Right lobe of liver (tissue), 4 donors: ENCODE results near the gene TGFBR2.

Experiments used
- CTCF ChIP-seq, 4 donors: fragments of 200-600 bp in 3 of 4; fragments of 450-650 bp in 1 of 4; IDR thresholded peaks; one replicate each; pipeline versions ENCODE4 v1.5.1 to v1.8.0; 2016 to 2022; ENCODE audit warnings: antibody characterized with exemption in 4 of 4, mild to moderate bottlenecking in 2 of 4
- POLR2A ChIP-seq: fragments of 450-650 bp; IDR thresholded peaks from one replicate; pipeline ENCODE4 v1.6.1; 2017; ENCODE audit warnings: antibody characterized with exemption, mild to moderate bottlenecking
- donor health status: DM: no; HTN: no; CAD: no.
- donor health status: DM: no; HTN: no; CAD: no.
- donor health status: DM: no; HTN: yes; CAD: no.

GRCh38 chr3:30605005-30605404, 1.4 kb upstream of the TGFBR2 start:
- TF ChIP-seq POLR2A (no peak), CTCF (IDR thresholded peaks at IDR 0.05) (no peak)
